T47D (cell line): ENCODE data around the gene WDCP.
"Not testable (repeated sequence)": the region's sequence is repeated elsewhere in the genome, so short reads cannot be mapped to it uniquely, and the experiment has no call there.

ENCODE experiments used
- DNase-seq, 2 experiments: peaks; one replicate each; pipeline versions ENCODE4 v3.0.0 to v3.0.0-alpha.2; 2011 to 2012; ENCODE audit warnings: low read depth in 1 of 2, low spot score in 1 of 2
- JUND ChIP-seq: IDR thresholded peaks from 2 replicates; pipeline ENCODE4 v1.6.1; 2012; ENCODE audit warnings: low read depth
- in situ Hi-C: cut with HindIII; loops from 2 replicates; pipeline ENCODE4 v1.10.0; 2016; ENCODE audit warnings: low sequenced_read_pairs, low pct_unique_long_range_greater_than_20kb

Gene WDCP

DNA sequence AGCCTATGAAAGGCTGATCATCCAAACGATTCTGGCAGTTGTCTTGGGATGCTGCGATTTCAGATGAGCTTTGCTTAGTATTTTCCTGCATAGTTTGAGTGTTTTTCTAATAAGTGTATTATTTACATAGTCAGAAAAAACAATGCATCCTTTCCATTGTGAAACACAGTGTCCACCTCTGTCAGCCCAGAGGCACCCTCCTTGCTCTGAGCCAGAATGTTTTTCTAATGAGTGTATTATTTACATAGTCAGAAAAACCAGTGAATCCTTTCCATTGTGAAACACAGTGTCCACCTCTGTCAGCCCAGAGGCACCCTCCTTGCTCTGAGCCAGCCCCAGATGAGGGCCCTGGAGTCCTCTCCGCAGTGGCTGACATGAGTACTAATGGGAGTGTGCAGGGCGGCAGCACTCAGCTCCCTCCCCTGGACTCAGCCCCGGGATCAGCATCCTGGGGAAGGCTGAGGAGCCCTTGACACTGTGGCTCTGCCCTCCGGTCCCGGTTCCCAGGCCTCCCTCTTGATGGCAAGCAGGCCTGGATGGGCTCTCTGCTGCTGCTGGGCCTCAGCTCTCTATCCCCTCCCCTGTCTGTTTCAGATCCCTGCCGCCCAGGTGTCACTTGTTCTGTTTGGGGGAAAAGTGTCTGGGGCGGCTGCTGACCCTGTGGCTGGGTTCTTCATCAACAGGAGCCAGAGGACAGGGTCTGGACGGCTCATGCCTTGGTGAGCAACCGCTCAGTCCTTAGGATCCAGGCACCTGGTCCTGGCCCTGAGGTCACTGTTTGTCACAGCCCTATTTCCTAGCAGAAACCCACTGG, 31.4 kb downstream of the WDCP start:
- peak in 1 of 2 experiments; percentile 61 for DNase-seq

DNA sequence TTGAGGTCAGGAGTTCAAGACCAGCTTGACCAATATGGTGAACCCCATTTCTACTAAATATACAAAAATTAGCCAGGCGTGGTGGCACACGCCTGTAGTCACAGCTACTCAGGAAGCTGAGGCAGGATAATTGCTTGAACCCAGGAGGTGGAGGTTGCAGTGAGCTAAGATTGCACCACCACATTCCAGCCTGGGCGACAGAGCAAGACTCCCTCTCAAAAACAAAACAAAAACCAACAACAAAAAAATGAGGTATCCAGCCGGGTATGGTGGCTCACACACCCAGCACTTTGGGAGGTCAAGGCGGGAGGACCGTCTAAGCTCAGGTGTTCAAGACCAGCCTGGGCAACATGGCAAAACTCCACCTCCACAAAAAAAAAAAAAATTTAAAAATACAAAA, 32.3 kb downstream of the WDCP start:
- DNase-seq, in situ Hi-C loops: not testable (repeated sequence)

More for the DNA sequence above, 31.4 kb downstream of the WDCP start:
- in situ Hi-C loops, result no loop called here
- TF ChIP-seq JUND, result no peak

- no peak for TF ChIP-seq JUND
- in situ Hi-C loops, result no loop called here
- DNase-seq, result no peak
Measured at GRCh38 chr2:24012521-24013188, 34.5 kb downstream of the WDCP start.

DNA sequence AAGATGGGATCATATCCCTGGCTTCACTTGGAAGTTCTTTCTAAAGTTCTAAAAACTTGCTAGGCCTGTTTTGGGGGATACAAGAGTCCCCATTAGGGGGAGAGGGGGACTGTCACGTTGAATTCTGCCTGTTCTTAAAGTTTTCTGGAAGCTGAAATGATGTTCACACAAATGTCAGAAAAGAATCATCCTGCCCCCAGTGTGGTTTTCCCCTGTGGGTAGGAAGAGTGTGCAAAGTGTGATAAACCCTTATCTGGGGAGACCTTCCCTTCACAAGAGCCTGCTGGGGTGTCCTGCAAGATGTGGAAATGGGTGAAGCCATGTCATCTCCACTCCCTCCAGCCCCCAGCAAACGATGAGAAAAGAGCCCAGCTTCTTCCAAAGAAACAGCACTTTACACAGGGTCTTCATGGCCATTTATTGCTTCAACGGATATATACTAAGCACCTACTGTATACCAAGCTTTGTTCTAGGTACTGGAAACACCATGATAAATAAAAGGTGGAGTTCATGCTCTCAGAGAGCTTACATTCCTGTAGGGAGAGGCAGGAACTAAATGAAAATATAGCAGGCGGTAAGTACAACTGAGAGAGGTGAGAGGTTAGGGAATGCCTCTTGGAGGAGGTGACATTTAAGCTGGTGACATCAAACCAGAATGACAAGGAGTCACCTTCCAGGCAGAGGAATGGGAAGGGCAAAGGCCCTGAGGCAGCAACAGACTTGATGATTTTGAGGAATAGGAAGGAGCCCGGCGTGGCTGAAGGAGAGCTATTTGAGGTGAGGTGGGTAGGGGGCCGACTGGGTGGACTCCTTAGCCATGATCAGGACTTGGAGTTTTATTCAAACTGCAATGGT, 35.7 kb downstream of the WDCP start:
- DNase-seq, result no peak
- in situ Hi-C loops, result no loop called here
- no peak for TF ChIP-seq JUND

GRCh38 chr2:24010477-24011249, 36.5 kb downstream of the WDCP start:
- in situ Hi-C loops, result no loop called here
- no peak for TF ChIP-seq JUND
- no peak for DNase-seq

- DNase-seq, result no peak
- no peak for TF ChIP-seq JUND
- in situ Hi-C loops, result no loop called here
Measured at GRCh38 chr2:24009680-24010476, 37.3 kb downstream of the WDCP start, which contains the start of gene MFSD2B. TSS of gene MFSD2B (plus strand) at chr2:24010085. CDS start at chr2:24010097, 12 bp downstream.

DNA sequence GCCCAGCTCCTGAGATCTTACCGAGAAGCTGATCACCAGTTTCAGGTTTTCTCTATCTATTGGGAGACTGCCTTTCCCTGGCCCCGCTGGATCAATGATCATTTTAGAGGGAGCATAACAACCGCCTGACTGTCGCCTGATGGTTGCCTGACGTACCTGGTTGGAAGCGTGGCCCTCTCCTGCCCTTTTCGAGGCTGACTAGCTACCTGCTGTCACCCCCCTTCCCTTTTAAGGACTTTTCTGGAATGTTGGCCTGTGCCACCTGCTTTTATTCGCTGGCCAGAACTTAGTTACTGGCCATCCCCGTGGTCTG, 37.9 kb downstream of the WDCP start:
- DNase-seq, result no peak
- TF ChIP-seq JUND, result no peak
- in situ Hi-C loops, result no loop called here

DNA sequence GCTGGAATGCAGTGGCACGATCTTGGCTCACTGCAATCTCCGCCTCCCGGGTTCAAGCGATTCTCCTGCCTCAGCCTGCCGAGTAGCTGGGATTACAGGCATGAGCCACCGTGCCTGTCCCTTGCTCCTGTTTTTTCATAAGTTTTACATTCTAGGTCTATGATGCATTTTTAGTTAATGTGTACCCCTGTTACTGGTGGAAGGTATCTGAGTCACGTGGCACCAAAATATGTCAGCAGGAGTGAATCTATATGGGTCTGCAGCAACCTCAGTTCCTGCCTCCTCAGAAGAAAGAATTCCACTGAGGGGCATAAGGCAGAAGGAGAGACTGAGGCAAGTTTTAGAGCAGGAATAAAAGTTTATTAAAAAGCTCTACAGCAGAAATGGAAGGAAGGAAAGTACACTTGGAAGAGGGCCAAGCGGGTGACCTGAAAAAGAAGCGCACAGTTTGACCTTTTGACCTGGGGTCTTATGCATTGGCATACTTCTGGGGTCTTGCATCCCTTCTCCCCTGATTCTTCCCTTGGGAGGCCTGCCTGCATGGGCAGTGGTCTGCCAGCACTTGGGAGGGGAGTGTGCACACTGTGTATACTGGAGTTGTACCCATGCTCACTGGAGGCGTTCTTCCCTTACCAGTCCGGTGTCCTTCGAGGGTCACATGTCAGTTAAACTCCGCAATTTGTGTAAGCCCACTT, 38.4 kb downstream of the WDCP start:
- no peak for TF ChIP-seq JUND
- DNase-seq, result no peak

DNA sequence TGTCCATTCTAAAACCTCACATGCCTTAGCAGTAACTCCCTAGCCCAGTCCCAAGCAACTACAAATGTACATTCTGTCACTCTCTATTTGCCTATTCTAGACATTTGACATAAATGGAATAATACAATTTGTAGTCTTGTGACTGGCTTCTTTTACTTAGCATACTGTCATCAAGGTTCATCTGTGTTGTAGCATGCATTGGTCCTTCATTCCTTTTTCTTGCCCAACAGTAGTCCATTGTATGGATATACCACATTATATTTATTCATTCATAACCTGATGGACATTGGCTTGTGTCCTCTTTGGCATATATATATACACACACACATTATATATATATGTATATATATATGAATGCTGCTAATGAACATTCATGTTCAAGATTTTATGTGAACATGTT, 39.5 kb downstream of the WDCP start:
- in situ Hi-C loops, result no loop called here
- TF ChIP-seq JUND, result no peak
- no peak for DNase-seq

More for the DNA sequence above, 38.4 kb downstream of the WDCP start:
- in situ Hi-C loops, result no loop called here

GRCh38 chr2:23994567-23994966, 52.6 kb downstream of the WDCP start:
- in situ Hi-C loops, result no loop called here
- DNase-seq, result no peak
- TF ChIP-seq JUND, result no peak

DNA sequence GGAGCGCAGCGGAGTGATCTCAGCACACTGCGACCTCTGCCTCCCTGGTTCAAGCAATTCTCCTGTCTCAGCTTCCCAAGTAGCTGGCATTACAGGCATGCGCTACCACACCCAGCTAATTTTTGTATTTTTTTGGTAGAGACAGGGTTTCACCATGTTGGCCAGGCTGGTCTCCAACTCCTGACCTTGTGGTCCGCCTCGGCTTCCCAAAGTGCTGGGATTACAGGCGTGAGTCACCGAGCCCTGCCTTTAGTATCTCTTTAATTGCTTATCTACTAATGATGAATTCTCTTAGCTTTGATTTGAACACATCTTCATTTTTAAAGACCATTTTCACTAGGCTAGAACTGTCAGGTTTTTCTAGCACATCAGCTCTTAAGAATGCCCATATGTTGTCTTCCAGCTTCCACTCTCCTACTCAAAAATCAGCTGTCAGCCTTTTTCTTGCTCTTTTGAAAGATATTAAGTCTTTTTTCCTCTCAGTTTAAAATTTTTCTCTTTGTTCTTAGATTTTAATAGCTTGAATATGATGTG, 53.4 kb downstream of the WDCP start:
- no peak for TF ChIP-seq JUND
- in situ Hi-C loops, result no loop called here
- DNase-seq, result no peak
